ENCODE measurements around the gene DENND1C.

DENND1C gene

DNA sequence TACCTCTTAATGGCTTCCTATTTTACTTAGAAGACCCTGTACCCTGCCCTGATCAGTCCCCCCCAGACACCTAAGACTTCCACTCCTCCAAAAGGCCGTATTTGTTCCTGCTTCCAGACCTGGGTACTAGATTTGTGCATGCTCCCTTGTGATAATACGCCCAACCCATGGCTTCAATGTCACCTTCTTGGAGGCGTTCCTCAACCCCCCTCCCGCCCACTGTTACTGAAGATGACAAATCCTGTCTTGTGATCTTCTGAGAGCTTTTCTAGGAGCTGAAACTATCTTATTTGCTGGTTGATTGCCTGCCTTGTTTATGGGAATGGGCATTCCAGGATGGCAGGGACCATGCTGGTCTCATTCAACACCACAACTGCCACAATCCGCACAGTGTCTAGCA lies 31.4 kb downstream of the DENND1C start:
- in situ Hi-C loops (cut with MboI; ENCODE audit: low pct_unique_long_range_greater_than_20kb, low sequenced_read_pairs, unreplicated experiment) = no loop called here
- TF ChIP-seq CTCF (IDR thresholded peaks at IDR 0.05; ENCODE audit: extremely low read depth, insufficient read depth, missing control alignments) = no peak
- DNase-seq (ENCODE audit: low spot score) = no peak

DNA sequence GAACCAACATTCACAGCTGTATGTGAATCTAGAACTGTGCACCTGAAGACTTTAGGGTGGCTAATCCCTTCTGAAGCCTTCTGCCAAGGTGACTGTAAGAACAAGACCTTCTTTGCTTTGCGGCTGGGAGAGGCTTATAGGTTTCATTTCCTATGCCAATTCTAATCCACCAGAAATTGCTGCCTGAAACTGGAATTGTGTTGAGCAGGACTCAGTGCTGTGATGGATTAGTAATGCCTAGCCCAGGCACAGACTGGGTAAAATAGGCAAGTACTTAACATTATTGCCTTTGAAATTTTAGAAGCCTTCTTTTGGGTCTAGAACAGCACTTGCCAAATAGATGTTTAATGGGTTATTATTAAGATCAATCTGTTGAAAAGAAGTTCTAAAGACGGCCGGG lies 33.5 kb downstream of the DENND1C start:
- DNase-seq (ENCODE audit: low spot score) = no peak
- no peak for TF ChIP-seq CTCF (IDR thresholded peaks at IDR 0.05; ENCODE audit: extremely low read depth, insufficient read depth, missing control alignments)
- in situ Hi-C loops (cut with MboI; ENCODE audit: low pct_unique_long_range_greater_than_20kb, low sequenced_read_pairs, unreplicated experiment) = no loop called here

DNA sequence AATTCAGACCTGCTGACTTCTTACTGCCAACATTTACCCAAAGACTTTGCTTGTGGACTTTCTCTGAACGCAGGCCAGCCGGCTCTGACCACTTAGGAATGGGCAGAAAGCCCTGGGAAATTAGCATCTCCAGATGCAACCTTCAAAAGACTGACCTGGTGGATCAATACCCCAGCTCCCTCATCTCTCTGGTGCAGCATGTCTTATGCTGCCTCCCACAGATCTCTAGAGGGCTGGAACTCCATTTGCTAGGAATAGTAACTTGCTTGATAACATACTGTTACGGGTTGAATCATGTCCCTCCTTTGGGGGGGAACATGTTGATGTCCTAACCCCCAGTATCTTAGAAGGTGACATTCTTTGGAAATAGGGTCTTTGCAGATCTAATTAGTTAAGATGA lies 35.1 kb downstream of the DENND1C start:
- in situ Hi-C loops (cut with MboI; ENCODE audit: low pct_unique_long_range_greater_than_20kb, low sequenced_read_pairs, unreplicated experiment) = no loop called here
- no peak for TF ChIP-seq CTCF (IDR thresholded peaks at IDR 0.05; ENCODE audit: extremely low read depth, insufficient read depth, missing control alignments)
- no peak for DNase-seq (ENCODE audit: low spot score)

DNA sequence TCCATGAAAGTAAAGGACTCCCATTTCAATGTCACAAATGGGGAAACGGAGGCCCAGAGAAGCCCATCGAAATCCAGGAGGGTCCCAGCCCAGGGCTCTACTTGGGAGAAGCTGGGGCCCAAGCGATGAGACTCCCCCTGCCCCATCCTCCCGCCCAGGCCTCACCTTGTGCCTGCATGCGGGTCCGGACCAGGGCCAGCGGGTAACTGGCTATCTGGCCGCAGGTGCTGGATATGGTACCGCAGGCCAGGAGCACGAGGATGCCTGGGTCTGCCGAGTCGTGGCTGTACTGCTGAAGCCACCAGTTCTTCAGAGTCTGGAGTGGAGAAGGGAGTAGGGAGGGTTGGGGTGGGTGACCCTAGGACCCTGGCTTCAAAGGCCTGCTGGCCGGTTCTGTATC lies 37.6 kb downstream of the DENND1C start:
- no peak for DNase-seq (ENCODE audit: low spot score)
- TF ChIP-seq CTCF (IDR thresholded peaks at IDR 0.05; ENCODE audit: extremely low read depth, insufficient read depth, missing control alignments) = no peak
- in situ Hi-C loops (cut with MboI; ENCODE audit: low pct_unique_long_range_greater_than_20kb, low sequenced_read_pairs, unreplicated experiment) = no loop called here

GRCh38 chr19:6442087-6442688 lies 39.4 kb downstream of the DENND1C start:
- DNase-seq (ENCODE audit: low spot score) = no peak
- in situ Hi-C loops (cut with MboI; ENCODE audit: low pct_unique_long_range_greater_than_20kb, low sequenced_read_pairs, unreplicated experiment) = no loop called here
- no peak for TF ChIP-seq CTCF (IDR thresholded peaks at IDR 0.05; ENCODE audit: extremely low read depth, insufficient read depth, missing control alignments)

GRCh38 chr19:6440905-6441304 lies 40.7 kb downstream of the DENND1C start:
- in situ Hi-C loops (cut with MboI; ENCODE audit: low pct_unique_long_range_greater_than_20kb, low sequenced_read_pairs, unreplicated experiment) = no loop called here
- TF ChIP-seq CTCF (IDR thresholded peaks at IDR 0.05; ENCODE audit: extremely low read depth, insufficient read depth, missing control alignments) = no peak
- DNase-seq (ENCODE audit: low spot score) = no peak

GRCh38 chr19:6439743-6440142 lies 41.8 kb downstream of the DENND1C start:
- no peak for TF ChIP-seq CTCF (IDR thresholded peaks at IDR 0.05; ENCODE audit: extremely low read depth, insufficient read depth, missing control alignments)
- in situ Hi-C loops (cut with MboI; ENCODE audit: low pct_unique_long_range_greater_than_20kb, low sequenced_read_pairs, unreplicated experiment) = no loop called here
- DNase-seq (ENCODE audit: low spot score) = no peak
